HG03521 (cell line): ENCODE results near the gene RPL21.
"Not testable (repeated sequence)": the region's sequence is repeated elsewhere in the genome, so short reads cannot be mapped to it uniquely, and the experiment has no call there.

Source experiments
- ATAC-seq: cut with Tn5 transposase; IDR thresholded peaks from one replicate; pipeline ENCODE4 v1.9.1; 2021; ENCODE audit warnings: mild to moderate bottlenecking, moderate library complexity; ENCODE audit not compliant: unreplicated experiment

Gene RPL21

DNA sequence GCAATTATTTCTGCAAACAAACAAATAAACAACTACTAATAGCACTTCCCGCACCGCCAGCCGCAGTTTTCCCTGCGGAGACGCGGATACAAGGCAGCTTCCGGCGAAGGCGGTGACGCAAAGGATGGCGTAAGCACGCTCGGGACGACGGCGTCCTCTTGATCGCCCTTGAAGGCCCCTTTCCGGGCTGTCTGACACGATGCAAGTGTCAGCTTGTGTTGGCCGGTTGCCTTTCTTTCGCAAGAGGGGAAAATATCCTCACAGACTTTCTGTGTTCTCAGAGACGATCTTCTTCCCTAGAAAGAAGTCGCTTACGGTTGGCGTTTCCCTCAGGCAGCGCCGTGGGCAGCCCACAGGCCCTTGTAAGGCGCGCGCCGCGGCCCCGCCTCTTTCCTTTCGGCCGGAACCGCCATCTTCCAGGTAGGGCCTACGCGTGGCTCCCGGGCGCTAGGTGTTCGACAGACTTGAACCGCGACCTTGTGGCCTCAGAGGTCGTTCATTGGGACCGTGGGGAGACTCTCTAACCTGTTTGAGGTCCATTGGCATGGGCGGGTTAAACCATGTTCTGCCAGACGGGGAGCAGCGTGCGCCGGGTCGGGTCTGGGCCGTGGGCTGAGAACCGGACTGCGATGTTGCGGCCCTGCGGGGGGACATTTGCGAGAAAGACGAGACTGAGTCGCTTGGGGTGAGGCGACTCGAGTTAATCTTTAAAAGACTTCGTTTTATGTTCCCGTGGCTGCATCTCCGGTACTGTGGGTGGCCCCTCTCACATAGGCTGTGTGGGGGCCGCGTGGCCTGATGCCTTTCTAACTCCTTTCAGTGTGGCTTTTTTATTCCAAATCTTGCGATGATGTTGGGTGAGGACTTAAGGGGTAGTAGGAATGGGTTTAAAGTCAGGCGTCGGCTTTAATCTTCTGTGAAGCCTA lies at the start of gene RPL21:
RPL21 (plus strand) TSS at position 393 of the 926 bp plus-strand sequence. CDS start 2,219 bp downstream, outside the sequence.
- ATAC-seq, result peak; percentile 90

- ATAC-seq, result no peak
These were observed 49.7 kb upstream of the RPL21 start for GRCh38 chr13:27201661-27202060.

DNA sequence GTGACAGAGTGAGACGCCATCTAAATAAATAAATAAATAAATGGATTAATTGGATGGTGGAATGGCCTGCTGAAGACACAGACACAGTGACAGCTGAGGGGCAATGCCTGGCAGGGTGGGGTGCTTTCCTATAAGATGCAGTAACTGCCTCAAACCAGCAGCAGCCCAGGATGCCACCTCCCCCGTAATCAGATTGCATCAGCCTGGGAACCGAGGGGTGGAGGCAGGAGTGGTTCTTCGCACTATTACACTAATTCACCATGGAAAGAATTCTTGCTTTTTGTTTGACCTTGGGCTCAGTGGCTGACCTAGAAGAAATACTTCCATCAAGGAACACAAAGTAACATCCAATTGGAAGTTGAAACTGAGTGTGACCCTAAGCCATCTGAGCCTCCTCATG lies 48.2 kb upstream of the RPL21 start:
- ATAC-seq, result no peak

DNA sequence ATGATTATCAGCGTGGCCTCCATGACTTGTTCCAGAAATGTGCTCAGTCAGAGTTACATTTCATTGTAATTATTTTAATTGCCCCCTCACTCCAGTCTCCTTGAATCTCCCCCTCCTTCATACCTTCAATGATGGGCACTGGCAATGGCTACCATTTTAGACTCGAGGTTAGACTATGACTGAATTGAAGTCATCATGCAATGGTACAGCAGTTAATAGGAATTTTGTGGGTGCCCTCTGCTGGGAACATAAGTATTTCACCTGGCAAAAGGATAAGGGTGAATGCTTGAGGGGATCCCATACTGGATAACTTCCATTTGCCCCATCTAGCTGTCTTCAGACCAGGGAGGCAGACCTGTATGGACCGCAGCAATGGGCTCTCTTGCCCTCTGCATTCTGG lies 47.5 kb upstream of the RPL21 start:
- ATAC-seq, result no peak

- ATAC-seq, result no peak
These were observed 42.8 kb upstream of the RPL21 start for GRCh38 chr13:27208514-27208913.

- no peak for ATAC-seq
These were observed 40.1 kb upstream of the RPL21 start for GRCh38 chr13:27211271-27211670.

DNA sequence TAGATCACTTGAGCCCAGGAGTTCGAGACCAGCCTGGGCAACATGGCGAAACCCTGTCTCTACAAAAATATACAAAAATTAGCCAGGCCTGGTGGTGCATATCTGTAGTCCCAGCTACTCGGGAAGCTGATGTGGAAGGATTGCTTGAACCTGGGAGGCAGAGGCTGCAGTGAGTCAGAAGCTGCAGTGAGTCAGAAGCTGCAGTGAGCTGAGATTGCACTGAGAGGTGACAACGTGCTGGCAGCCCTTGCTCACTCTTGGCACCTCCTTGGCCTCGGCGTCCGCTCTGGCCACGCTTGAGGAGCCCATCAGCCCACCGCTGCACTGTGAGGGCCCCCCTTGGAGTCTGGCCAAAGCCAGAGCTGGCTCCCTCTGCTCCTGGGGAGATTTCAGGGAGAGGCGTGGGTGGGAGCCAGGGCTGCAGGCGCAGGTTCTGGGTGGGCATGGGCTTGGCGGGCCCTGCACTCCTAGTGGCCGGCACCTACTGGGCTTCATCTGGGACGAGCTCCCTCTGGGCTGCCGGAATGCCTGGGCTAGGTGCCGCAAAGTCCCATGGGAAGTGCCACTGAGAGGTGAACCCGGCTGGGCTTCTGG lies 39.5 kb upstream of the RPL21 start:
- ATAC-seq, result no peak

DNA sequence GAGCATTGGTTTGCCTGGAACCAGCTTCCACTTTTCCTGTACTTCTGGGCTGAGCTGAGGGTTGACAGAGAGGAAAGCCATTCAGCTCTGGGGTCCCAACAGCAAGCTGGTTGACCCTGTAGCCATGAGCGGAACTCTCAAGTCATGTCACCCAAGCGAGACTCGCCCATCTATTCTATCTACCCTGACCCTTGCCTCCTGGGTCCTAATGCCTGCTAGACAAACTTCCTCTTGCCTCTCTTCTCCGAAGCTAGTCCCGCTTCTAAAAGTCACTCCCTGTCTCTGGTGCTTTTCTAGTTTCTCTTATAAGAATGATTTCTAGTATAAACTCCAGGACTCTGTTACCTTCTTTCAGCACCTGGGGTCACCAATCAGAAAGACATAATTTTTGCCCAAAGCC lies 38.0 kb upstream of the RPL21 start:
- not testable (repeated sequence) for ATAC-seq

DNA sequence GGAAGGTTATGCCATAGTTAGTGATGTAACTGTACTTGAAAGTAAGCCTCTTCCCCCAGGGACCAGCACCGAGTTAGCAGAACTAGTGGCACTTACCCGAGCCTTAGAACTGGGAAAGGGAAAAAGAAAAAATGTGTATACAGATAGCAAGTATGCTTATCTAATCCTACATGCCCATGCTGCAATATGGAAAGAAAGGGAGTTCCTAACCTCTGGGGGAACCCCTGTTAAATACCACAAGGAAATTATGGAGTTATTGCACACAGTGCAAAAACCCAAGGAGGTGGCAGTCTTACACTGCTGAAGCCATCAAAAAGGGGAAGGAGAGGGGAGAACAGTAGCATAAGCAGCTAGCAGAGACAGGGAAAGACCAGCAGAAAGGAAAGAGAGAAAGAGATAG lies 33.6 kb upstream of the RPL21 start:
- not testable (repeated sequence) for ATAC-seq

DNA sequence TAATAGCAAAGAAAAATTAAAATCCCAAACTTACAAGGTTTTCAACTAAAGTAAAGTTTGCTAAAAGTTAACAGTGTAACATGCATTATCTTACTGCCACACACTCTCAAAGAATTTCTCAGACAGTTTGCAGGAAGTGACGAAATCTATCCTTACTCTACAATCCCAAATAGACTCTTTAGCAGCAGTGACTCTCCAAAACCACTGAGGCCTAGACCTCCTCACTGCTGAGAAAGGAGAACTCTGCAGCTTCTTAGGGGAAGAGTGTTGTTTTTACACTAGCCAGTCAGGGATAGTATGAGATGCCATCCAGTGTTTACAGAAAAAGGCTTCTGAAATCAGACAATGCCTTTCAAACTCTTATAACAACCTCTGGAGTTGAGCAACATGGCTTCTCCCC lies 32.5 kb upstream of the RPL21 start:
- not testable (repeated sequence) for ATAC-seq

GRCh38 chr13:27219611-27220010 lies 31.7 kb upstream of the RPL21 start:
- no peak for ATAC-seq

GRCh38 chr13:27222100-27222499 lies 29.3 kb upstream of the RPL21 start:
- ATAC-seq, result not testable (repeated sequence)

DNA sequence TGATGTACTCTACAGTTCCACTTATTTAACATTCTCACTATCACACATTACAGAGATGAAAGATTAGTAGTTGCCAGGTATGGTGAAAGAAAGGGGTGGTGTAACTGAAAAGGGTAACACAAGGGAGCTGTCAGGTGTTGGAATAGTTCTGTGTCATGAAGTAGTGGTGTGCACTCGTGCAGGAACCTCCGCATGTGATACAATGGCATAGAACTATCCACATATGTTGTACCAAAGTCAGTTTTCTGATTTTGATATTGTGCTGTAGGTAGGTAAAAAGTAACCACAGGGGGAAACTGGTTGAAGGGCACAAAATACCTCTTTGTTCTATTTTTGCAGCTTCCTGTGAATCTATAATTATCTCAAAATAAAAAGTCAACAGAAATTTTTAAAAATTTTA lies 24.4 kb upstream of the RPL21 start:
- no peak for ATAC-seq

- no peak for ATAC-seq
These were observed 23.2 kb upstream of the RPL21 start for GRCh38 chr13:27228131-27228530.

DNA sequence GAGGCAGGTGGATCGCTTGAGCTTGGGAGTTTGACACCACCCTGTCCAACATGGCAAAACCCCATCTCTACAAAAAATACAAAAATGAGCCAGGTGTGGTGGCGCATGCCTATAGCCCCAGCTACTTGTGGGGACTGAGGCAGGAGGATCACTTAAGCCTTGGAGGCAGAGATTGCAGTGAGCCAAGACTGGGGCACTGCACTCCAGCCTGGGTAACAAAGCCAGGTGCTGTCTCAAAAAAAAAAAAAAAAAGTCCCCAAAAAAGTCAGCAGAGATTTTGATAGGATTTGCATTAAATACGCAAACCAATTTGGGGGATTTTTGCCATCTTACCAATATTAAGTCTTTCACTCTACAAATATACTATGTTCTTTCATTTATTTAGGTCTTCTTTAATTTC lies 21.7 kb upstream of the RPL21 start:
- no peak for ATAC-seq

DNA sequence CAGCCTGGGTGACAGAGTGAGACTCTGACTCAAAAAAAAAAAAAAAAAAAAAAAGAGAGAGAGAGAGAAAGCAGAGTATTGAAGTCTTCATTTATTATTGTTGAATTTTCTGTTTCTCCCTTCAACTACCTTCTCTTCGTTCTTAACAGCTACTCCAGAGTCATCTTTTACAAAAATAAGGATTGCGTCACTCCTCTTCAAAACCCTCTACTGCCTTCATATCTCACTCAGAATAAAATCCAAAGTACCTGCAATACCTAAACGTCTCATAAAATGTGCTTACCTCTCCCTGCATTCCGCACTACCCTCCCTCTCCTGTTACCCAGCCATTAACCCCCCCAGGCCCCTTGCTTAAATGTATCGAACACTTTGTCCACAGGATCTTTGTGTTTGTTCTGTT lies 17.4 kb upstream of the RPL21 start:
- no peak for ATAC-seq

DNA sequence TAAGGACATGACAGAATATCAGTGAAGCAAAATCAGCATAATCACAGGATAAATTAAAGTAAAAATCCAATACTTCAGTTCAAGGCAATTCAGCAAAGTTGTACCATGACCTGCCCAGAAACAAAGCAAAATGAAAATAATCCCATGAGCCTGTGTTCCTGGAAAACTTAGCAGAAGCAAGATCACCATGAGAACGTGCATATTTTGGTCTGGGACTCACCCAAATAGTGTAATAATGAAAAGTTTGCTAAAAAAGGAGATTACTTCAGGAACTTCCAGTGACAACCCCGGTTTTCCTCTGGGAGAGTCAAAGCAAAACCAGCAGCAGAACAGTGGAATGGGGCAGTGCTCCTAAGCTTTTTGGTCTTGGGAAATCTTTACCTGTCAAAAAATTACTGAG lies 14.9 kb upstream of the RPL21 start:
- ATAC-seq, result no peak

- no peak for ATAC-seq
These were observed 8.7 kb upstream of the RPL21 start for GRCh38 chr13:27242702-27243101.

- ATAC-seq, result no peak
These were observed 5.7 kb upstream of the RPL21 start for GRCh38 chr13:27245610-27246009.

- no peak for ATAC-seq
These were observed 559 bp upstream of the RPL21 start for GRCh38 chr13:27250833-27251165.

DNA sequence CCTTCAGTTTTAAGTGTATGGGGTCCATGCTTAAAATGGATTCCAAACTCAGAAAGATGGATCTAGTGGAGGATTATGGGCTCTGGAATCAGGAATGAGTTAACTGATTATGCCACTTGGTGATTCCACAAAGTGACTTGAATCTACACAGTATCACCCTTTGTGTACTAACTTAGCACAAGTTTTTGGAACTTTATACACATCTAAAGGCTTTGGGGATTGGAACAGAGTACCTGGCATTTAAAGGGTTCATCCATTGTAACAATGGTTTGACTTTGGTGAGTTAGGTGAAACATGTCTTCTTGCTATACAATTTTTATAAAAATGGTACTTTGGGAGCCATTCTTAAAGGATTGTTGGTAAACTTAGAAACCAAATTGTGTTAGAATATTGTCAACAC lies 1.1 kb downstream of the RPL21 start:
- ATAC-seq, result no peak

GRCh38 chr13:27257233-27257568 lies 5.8 kb downstream of the RPL21 start:
- ATAC-seq, result no peak
